NCI-H146 treated with DMSO at 0.1 percent for 48 hours (cell line): ENCODE data around the gene SLC36A3.
"Not testable (repeated sequence)": the region's sequence is repeated elsewhere in the genome, so short reads cannot be mapped to it uniquely, and the experiment has no call there.

Experiments
- DNase-seq: peaks from one replicate; lab custom pipeline; 2025; ENCODE audit not compliant: unreplicated experiment; lab: John Stamatoyannopoulos, UW

The SLC36A3 gene

GRCh38 chr5:151309266-151309665 lies 5.7 kb upstream of the SLC36A3 start:
- not testable (repeated sequence) for DNase-seq

- no peak for DNase-seq
Measured at GRCh38 chr5:151298063-151298855, 5.3 kb downstream of the SLC36A3 start.

- DNase-seq, result no peak
Measured at GRCh38 chr5:151296974-151297373, 6.6 kb downstream of the SLC36A3 start.

GRCh38 chr5:151296478-151296830 lies 7.1 kb downstream of the SLC36A3 start:
- no peak for DNase-seq

GRCh38 chr5:151295791-151296477 lies 7.6 kb downstream of the SLC36A3 start:
- no peak for DNase-seq

GRCh38 chr5:151295138-151295537 lies 8.4 kb downstream of the SLC36A3 start:
- DNase-seq, result no peak

- no peak for DNase-seq
Measured at GRCh38 chr5:151293624-151294023, 9.9 kb downstream of the SLC36A3 start.

GRCh38 chr5:151288180-151288579 lies 15.4 kb downstream of the SLC36A3 start:
- DNase-seq, result no peak

- DNase-seq, result no peak
Measured at GRCh38 chr5:151286246-151286645, 17.3 kb downstream of the SLC36A3 start.

GRCh38 chr5:151285683-151286082 lies 17.9 kb downstream of the SLC36A3 start:
- no peak for DNase-seq

- no peak for DNase-seq
Measured at GRCh38 chr5:151284392-151284967, 19.1 kb downstream of the SLC36A3 start.

- no peak for DNase-seq
Measured at GRCh38 chr5:151283120-151283825, 20.3 kb downstream of the SLC36A3 start.

- DNase-seq, result no peak
Measured at GRCh38 chr5:151281001-151281639, 22.4 kb downstream of the SLC36A3 start.

- DNase-seq, result no peak
Measured at GRCh38 chr5:151280443-151280842, 23.1 kb downstream of the SLC36A3 start.

- DNase-seq, result no peak
Measured at GRCh38 chr5:151278845-151279244, 24.7 kb downstream of the SLC36A3 start.

- no peak for DNase-seq
Measured at GRCh38 chr5:151275803-151276202, 27.8 kb downstream of the SLC36A3 start.

GRCh38 chr5:151274666-151275065 lies 28.9 kb downstream of the SLC36A3 start:
- DNase-seq, result no peak

GRCh38 chr5:151271336-151271735 lies 32.2 kb downstream of the SLC36A3 start:
- DNase-seq, result no peak

- DNase-seq, result no peak
Measured at GRCh38 chr5:151270599-151270998, 33.0 kb downstream of the SLC36A3 start.

- DNase-seq, result no peak
Measured at GRCh38 chr5:151267491-151268260, 35.9 kb downstream of the SLC36A3 start.
